ENCODE measurements around the gene ZNF148.

- TF ChIP-seq POLR2A (IDR thresholded peaks at IDR 0.05) = no peak
- no peak for TF ChIP-seq CTCF (IDR thresholded peaks at IDR 0.05 in 4 of 5, conservative IDR thresholded peaks at IDR 0.05 in 1 of 5)
These were observed 129.6 kb downstream of the ZNF148 start for GRCh38 chr3:125245521-125245920.
